GM23338 (cell line): ENCODE measurements around the gene LARGE1. TPM values are rescaled to one million over a fixed set of nuclear protein-coding genes. Genes with fewer than 3 reads are reported as not detected.

Source experiments
- ATAC-seq: fragments of 200-7000 bp; cut with Tn5 transposase; 3 replicates; pipeline ENCODE4 v1.9.1; 2020
- DNase-seq: peaks from one replicate; pipeline ENCODE4 v3.0.0-alpha.2; 2015; ENCODE audit warnings: low spot score
- H2AFZ ChIP-seq: fragments of 200-600 bp; sonication (generic); 2 replicates; pipeline ENCODE4 v1.8.0; 2016; ENCODE audit warnings: antibody characterized with exemption, mild to moderate bottlenecking, moderate library complexity
- H3F3A ChIP-seq: fragments of 200-600 bp; sonication (generic); replicated peaks from 2 replicates; pipeline ENCODE4 v1.8.0; 2017; ENCODE audit warnings: antibody characterized with exemption, mixed run types, low read depth
- H3K27ac ChIP-seq: fragments of 200-600 bp; sonication (generic); 2 replicates; pipeline ENCODE4 v1.6.1; 2016; ENCODE audit warnings: low read depth
- H3K27me3 ChIP-seq: fragments of 200-600 bp; sonication (generic); 2 replicates; pipeline ENCODE4 v1.8.0; 2016; ENCODE audit warnings: mild to moderate bottlenecking, mixed run types, moderate library complexity; ENCODE audit not compliant: insufficient read depth
- H3K36me3 ChIP-seq: fragments of 200-600 bp; sonication (generic); 2 replicates; pipeline ENCODE4 v1.8.0; 2016; ENCODE audit warnings: mild to moderate bottlenecking; ENCODE audit not compliant: insufficient read depth
- H3K4me1 ChIP-seq: fragments of 200-600 bp; sonication (generic); 2 replicates; pipeline ENCODE4 v1.8.0; 2016; ENCODE audit warnings: mild to moderate bottlenecking, moderate library complexity; ENCODE audit not compliant: insufficient read depth
- H3K4me2 ChIP-seq: fragments of 200-600 bp; sonication (generic); 2 replicates; pipeline ENCODE4 v1.7.1; 2017; ENCODE audit warnings: mixed run types
- H3K4me3 ChIP-seq: fragments of 200-600 bp; sonication (generic); 2 replicates; pipeline ENCODE4 v1.6.1; 2016; ENCODE audit warnings: mixed run types
- H3K79me2 ChIP-seq: fragments of 200-600 bp; sonication (generic); replicated peaks from 2 replicates; pipeline ENCODE4 v1.8.0; 2017; ENCODE audit warnings: mild to moderate bottlenecking; ENCODE audit not compliant: insufficient read depth
- H3K9me2 ChIP-seq: fragments of 200-600 bp; sonication (generic); 2 replicates; pipeline ENCODE4 v1.8.0; 2017; ENCODE audit not compliant: insufficient read depth
- H4K20me1 ChIP-seq: fragments of 200-600 bp; sonication (generic); replicated peaks from 2 replicates; pipeline ENCODE4 v1.8.0; 2017; ENCODE audit warnings: mild to moderate bottlenecking; ENCODE audit not compliant: insufficient read depth
- H3K27ac Mint-ChIP-seq: 2 replicates; pipeline ENCODE4 v1.8.0; 2020; ENCODE audit warnings: inconsistent platforms, mild to moderate bottlenecking, moderate library complexity, mixed read lengths
- H3K27me3 Mint-ChIP-seq: 3 replicates; pipeline ENCODE4 v1.8.0; 2022; ENCODE audit warnings: low read depth, mild to moderate bottlenecking, moderate library complexity, mixed read lengths, inconsistent platforms; ENCODE audit not compliant: insufficient read depth, poor library complexity
- H3K36me3 Mint-ChIP-seq: 3 replicates; pipeline ENCODE4 v1.8.0; 2021; ENCODE audit warnings: low read depth, mild to moderate bottlenecking, inconsistent platforms, moderate library complexity, mixed read lengths
- H3K4me1 Mint-ChIP-seq: 3 replicates; pipeline ENCODE4 v1.8.0; 2020; ENCODE audit warnings: mild to moderate bottlenecking, inconsistent platforms, mixed read lengths
- H3K4me3 Mint-ChIP-seq: 3 replicates; pipeline ENCODE4 v1.8.0; 2021; ENCODE audit warnings: moderate library complexity, mild to moderate bottlenecking, inconsistent platforms, mixed read lengths
- H3K9me3 Mint-ChIP-seq: 3 replicates; pipeline ENCODE4 v1.8.0; 2020; ENCODE audit warnings: moderate library complexity, mild to moderate bottlenecking, inconsistent platforms, mixed read lengths
- polyA plus RNA-seq: library from polyadenylated mRNA; unstranded; fragments of >200 nt; fragmentation: Nextera tagmentation; extraction: Ambion mirVana; gene quantifications from 2 replicates; pipeline ENCODE4 v1.2.1, GENCODE V29; 2016
- total RNA-seq: library from RNA; depleted of rRNA; stranded (reverse); fragments of >200 nt; shearing (Covaris generic); gene quantifications from 2 replicates; pipeline ENCODE4 v1.2.3, GENCODE V29; 2014
- TF ChIP-seq, protein P1 (sequence below), 2 experiments: fragments of 200-600 bp in 1 of 2; sonication (generic) in 1 of 2; conservative IDR thresholded peaks; 2 replicates each; pipeline versions ENCODE4 v1.5.1 to v1.6.1; 2016 to 2017; ENCODE audit warnings: antibody characterized with exemption in 2 of 2, low read depth in 2 of 2, mild to moderate bottlenecking in 2 of 2, moderate library complexity in 1 of 2
- TF ChIP-seq, protein P2 (sequence below): fragments of 250-450 bp; sonication (Bioruptor Pico); IDR thresholded peaks from 2 replicates; pipeline ENCODE4 v1.5.0; 2020; ENCODE audit warnings: mild to moderate bottlenecking, moderate library complexity

LARGE1 gene
- total and polyA plus RNA-seq, 2 experiments from 2014 or later, result 12.8 to 75.6 TPM

DNA sequence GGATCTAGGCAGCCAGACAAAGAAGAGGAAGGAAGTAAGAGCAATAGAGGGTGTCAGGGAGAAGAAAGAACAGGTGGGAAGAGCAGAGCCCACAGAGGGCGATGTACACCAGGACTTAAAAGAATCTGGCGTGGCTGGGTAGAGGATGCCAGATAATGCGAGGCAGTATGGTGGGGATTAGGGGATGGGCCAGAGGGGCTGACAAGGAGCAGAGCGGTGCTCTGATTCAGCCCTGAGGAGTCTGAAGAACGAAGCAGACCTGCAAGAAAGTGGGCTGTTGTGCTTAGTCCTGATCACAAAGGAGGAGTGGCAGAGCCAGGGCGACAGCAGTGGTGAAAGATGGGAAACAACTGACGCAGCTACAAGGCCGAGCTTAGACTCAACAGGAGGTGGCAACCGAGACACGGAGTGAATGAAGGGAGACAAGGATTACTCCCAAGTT is 163.7 kb downstream of the LARGE1 start:
- Histone ChIP-seq H3K4me3 (no peak overlapping the region), H3K4me1 (peaks cover 30% of the 10 kb centered on the region), H3K27ac (0 out of 2 replicates have a peak overlapping the region, but pooled peaks have one; percentile 71), H3K4me2 (peak overlapping the region; percentile 67; the same call in 1 of the 2 replicates), H2AFZ (no peak overlapping the region), H3F3A (0 out of 2 replicates have a peak, but pooled peaks cover 5% of the 10 kb centered on the region), H3K36me3 (0 out of 2 replicates have a peak, but pooled peaks cover 3% of the 10 kb centered on the region), H3K27me3 (no peaks in the 10 kb centered on the region), H4K20me1 (peaks cover 38% of the 10 kb centered on the region), H3K9me2 (no peaks in the 10 kb centered on the region), H3K79me2 (peaks cover 98% of the 10 kb centered on the region)
- DNase-seq (peak; percentile 79), ATAC-seq (peak; percentile 77)
- TF ChIP-seq, protein P1, sequence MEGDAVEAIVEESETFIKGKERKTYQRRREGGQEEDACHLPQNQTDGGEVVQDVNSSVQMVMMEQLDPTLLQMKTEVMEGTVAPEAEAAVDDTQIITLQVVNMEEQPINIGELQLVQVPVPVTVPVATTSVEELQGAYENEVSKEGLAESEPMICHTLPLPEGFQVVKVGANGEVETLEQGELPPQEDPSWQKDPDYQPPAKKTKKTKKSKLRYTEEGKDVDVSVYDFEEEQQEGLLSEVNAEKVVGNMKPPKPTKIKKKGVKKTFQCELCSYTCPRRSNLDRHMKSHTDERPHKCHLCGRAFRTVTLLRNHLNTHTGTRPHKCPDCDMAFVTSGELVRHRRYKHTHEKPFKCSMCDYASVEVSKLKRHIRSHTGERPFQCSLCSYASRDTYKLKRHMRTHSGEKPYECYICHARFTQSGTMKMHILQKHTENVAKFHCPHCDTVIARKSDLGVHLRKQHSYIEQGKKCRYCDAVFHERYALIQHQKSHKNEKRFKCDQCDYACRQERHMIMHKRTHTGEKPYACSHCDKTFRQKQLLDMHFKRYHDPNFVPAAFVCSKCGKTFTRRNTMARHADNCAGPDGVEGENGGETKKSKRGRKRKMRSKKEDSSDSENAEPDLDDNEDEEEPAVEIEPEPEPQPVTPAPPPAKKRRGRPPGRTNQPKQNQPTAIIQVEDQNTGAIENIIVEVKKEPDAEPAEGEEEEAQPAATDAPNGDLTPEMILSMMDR (conservative IDR thresholded peaks at IDR 0.05; ENCODE audit: low read depth in 2 of 2), result peak; percentile 51 to 71
- TF ChIP-seq, protein P2, sequence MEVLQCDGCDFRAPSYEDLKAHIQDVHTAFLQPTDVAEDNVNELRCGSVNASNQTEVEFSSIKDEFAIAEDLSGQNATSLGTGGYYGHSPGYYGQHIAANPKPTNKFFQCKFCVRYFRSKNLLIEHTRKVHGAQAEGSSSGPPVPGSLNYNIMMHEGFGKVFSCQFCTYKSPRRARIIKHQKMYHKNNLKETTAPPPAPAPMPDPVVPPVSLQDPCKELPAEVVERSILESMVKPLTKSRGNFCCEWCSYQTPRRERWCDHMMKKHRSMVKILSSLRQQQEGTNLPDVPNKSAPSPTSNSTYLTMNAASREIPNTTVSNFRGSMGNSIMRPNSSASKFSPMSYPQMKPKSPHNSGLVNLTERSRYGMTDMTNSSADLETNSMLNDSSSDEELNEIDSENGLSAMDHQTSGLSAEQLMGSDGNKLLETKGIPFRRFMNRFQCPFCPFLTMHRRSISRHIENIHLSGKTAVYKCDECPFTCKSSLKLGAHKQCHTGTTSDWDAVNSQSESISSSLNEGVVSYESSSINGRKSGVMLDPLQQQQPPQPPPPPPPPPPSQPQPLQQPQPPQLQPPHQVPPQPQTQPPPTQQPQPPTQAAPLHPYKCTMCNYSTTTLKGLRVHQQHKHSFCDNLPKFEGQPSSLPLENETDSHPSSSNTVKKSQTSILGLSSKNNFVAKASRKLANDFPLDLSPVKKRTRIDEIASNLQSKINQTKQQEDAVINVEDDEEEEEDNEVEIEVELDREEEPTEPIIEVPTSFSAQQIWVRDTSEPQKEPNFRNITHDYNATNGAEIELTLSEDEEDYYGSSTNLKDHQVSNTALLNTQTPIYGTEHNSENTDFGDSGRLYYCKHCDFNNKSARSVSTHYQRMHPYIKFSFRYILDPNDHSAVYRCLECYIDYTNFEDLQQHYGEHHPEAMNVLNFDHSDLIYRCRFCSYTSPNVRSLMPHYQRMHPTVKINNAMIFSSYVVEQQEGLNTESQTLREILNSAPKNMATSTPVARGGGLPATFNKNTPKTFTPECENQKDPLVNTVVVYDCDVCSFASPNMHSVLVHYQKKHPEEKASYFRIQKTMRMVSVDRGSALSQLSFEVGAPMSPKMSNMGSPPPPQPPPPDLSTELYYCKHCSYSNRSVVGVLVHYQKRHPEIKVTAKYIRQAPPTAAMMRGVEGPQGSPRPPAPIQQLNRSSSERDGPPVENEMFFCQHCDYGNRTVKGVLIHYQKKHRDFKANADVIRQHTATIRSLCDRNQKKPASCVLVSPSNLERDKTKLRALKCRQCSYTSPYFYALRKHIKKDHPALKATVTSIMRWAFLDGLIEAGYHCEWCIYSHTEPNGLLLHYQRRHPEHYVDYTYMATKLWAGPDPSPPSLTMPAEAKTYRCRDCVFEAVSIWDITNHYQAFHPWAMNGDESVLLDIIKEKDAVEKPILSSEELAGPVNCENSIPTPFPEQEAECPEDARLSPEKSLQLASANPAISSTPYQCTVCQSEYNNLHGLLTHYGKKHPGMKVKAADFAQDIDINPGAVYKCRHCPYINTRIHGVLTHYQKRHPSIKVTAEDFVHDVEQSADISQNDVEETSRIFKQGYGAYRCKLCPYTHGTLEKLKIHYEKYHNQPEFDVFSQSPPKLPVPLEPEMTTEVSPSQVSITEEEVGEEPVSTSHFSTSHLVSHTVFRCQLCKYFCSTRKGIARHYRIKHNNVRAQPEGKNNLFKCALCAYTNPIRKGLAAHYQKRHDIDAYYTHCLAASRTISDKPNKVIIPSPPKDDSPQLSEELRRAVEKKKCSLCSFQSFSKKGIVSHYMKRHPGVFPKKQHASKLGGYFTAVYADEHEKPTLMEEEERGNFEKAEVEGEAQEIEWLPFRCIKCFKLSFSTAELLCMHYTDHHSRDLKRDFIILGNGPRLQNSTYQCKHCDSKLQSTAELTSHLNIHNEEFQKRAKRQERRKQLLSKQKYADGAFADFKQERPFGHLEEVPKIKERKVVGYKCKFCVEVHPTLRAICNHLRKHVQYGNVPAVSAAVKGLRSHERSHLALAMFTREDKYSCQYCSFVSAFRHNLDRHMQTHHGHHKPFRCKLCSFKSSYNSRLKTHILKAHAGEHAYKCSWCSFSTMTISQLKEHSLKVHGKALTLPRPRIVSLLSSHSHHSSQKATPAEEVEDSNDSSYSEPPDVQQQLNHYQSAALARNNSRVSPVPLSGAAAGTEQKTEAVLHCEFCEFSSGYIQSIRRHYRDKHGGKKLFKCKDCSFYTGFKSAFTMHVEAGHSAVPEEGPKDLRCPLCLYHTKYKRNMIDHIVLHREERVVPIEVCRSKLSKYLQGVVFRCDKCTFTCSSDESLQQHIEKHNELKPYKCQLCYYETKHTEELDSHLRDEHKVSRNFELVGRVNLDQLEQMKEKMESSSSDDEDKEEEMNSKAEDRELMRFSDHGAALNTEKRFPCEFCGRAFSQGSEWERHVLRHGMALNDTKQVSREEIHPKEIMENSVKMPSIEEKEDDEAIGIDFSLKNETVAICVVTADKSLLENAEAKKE (CRISPR knock-in tag), result no peak
- Mint-ChIP-seq H3K4me3 (peak overlapping the region; percentile 26; the same call in 1 of the 3 replicates), H3K36me3 (peaks cover 67% of the 10 kb centered on the region), H3K9me3 (no peaks in the 10 kb centered on the region), H3K4me1 (peaks cover 46% of the 10 kb centered on the region), H3K27ac (peak overlapping the region; percentile 31; the same call in 1 of the 2 replicates), H3K27me3 (peaks cover 15% of the 10 kb centered on the region)

DNA sequence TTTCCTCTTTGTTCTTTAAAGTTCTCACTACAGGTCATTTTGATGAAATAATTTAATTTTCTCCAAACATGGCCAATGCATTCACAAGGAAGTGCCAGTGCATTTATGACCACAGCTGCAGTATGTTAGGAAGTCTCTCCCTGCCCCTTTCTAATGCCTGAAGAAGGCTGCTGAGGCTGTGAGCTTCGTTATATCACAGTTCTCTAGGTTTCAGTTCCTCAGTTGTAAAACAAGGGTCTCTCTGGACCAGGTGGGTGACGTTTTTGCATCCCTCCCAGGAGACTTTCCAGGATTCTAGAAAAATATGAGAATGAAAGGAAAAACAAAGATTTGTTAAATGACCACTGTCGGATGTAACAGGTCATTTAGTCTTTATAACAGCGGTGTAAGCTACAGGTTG is 171.6 kb downstream of the LARGE1 start:
- peaks cover 97% of the 10 kb centered on the region for H3K79me2 ChIP-seq
- TF ChIP-seq, protein P2 (CRISPR knock-in tag), result no peak

More for the DNA sequence above, 171.6 kb downstream of the LARGE1 start:
- H3K27ac Mint-ChIP-seq, result no peak overlapping the region
- peaks cover 26% of the 10 kb centered on the region for H4K20me1 ChIP-seq
- no peak overlapping the region for H3K4me3 Mint-ChIP-seq
- peaks cover 11% of the 10 kb centered on the region for H3K4me1 Mint-ChIP-seq
- no peaks in the 10 kb centered on the region for H3K4me1 ChIP-seq
- H3K27me3 Mint-ChIP-seq, result peaks cover 12% of the 10 kb centered on the region
- no peak overlapping the region for H3K4me3 ChIP-seq
- H3K27me3 ChIP-seq, result no peaks in the 10 kb centered on the region
- H2AFZ ChIP-seq, result no peak overlapping the region
- no peaks in the 10 kb centered on the region for H3F3A ChIP-seq
- no peaks in the 10 kb centered on the region for H3K9me3 Mint-ChIP-seq
- ATAC-seq (no peak), DNase-seq (no peak)
- peaks cover 57% of the 10 kb centered on the region for H3K36me3 Mint-ChIP-seq
- no peaks in the 10 kb centered on the region for H3K9me2 ChIP-seq
- no peak overlapping the region for H3K4me2 ChIP-seq
- peaks cover 1% of the 10 kb centered on the region; the same call in 1 of the 2 replicates for H3K36me3 ChIP-seq
- no peak overlapping the region for H3K27ac ChIP-seq
